Neuronal stem cell (in vitro differentiated cells): ENCODE data around the gene SHC3.
A peak's percentile ranks its signal among the peaks of the same experiment; 100 is the strongest.

Experiments
- DNase-seq: peaks from one replicate; pipeline ENCODE4 v3.0.0-alpha.2; 2013; ENCODE audit warnings: low spot score
- H2AFZ ChIP-seq: one replicate; pipeline ENCODE4 v1.6.1; 2013; ENCODE audit warnings: mild to moderate bottlenecking, low read length, inconsistent platforms
- H2AK5ac ChIP-seq: 2 replicates; pipeline ENCODE4 v1.6.1; 2013; ENCODE audit warnings: low read depth, mild to moderate bottlenecking, inconsistent platforms, low read length, moderate library complexity, mixed read lengths
- H2BK120ac ChIP-seq: 2 replicates; pipeline ENCODE4 v1.6.1; 2013; ENCODE audit warnings: low read depth, mild to moderate bottlenecking, inconsistent platforms, low read length, moderate library complexity, mixed read lengths
- H2BK12ac ChIP-seq: one replicate; pipeline ENCODE4 v1.6.1; 2013; ENCODE audit warnings: low read length, inconsistent platforms
- H2BK15ac ChIP-seq: 2 replicates; pipeline ENCODE4 v1.6.1; 2013; ENCODE audit warnings: mild to moderate bottlenecking, low read length, inconsistent platforms, mixed read lengths
- H2BK5ac ChIP-seq: one replicate; pipeline ENCODE4 v1.6.1; 2013; ENCODE audit warnings: inconsistent platforms, mild to moderate bottlenecking, low read length, moderate library complexity
- H3K14ac ChIP-seq: one replicate; pipeline ENCODE4 v1.6.1; 2013; ENCODE audit warnings: low read length, inconsistent platforms
- H3K18ac ChIP-seq: 2 replicates; pipeline ENCODE4 v1.6.1; 2013; ENCODE audit warnings: low read length, inconsistent platforms
- H3K23ac ChIP-seq: 2 replicates; pipeline ENCODE4 v1.6.1; 2013; ENCODE audit warnings: low read depth, mild to moderate bottlenecking, mixed read lengths, low read length, inconsistent platforms; ENCODE audit not compliant: poor library complexity
- H3K27ac ChIP-seq: replicated peaks from 3 replicates; pipeline ENCODE4 v1.5.1; 2013; ENCODE audit warnings: low read length, inconsistent platforms
- H3K27me3 ChIP-seq, 3 experiments: 2 replicates each; pipeline ENCODE4 v1.6.1; 2013; ENCODE audit warnings: low read length in 3 of 3, mild to moderate bottlenecking in 2 of 3, inconsistent platforms in 1 of 3, low read depth in 1 of 3, mixed read lengths in 1 of 3, moderate library complexity in 1 of 3; ENCODE audit not compliant: control insufficient read depth in 3 of 3, insufficient read depth in 3 of 3
- H3K36me3 ChIP-seq, 2 donors: replicated peaks in 1 of 2; 2 replicates each; pipeline ENCODE4 v1.6.1; 2013; ENCODE audit warnings: low read length in 2 of 2; ENCODE audit not compliant: control insufficient read depth in 2 of 2, insufficient read depth in 2 of 2
- H3K4ac ChIP-seq: 2 replicates; pipeline ENCODE4 v1.6.1; 2013; ENCODE audit warnings: inconsistent platforms, mild to moderate bottlenecking, low read length, moderate library complexity
- H3K4me1 ChIP-seq, 2 donors: 1 replicate in 1 of 2; 2 replicates in 1 of 2; pipeline ENCODE4 v1.6.1; 2013; ENCODE audit warnings: low read length in 2 of 2, low read depth in 1 of 2; ENCODE audit not compliant: control insufficient read depth in 2 of 2, insufficient read depth in 1 of 2
- H3K4me2 ChIP-seq: one replicate; pipeline ENCODE4 v1.6.1; 2013; ENCODE audit warnings: mild to moderate bottlenecking, low read length, inconsistent platforms; ENCODE audit not compliant: insufficient read depth, poor library complexity, severe bottlenecking
- H3K4me3 ChIP-seq, 2 donors: 2 replicates each; pipeline ENCODE4 v1.5.1; 2013; ENCODE audit warnings: low read length in 2 of 2, mild to moderate bottlenecking in 2 of 2, inconsistent platforms in 1 of 2, moderate library complexity in 1 of 2
- H3K79me1 ChIP-seq: one replicate; pipeline ENCODE4 v1.6.1; 2013; ENCODE audit warnings: low read depth, mild to moderate bottlenecking, inconsistent platforms, low read length, moderate library complexity
- H3K9ac ChIP-seq: one replicate; pipeline ENCODE4 v1.6.1; 2013; ENCODE audit warnings: mild to moderate bottlenecking, low read depth, low read length, inconsistent platforms; ENCODE audit not compliant: poor library complexity
- H3K9me3 ChIP-seq, 2 donors: replicated peaks in 1 of 2; 2 replicates each; pipeline versions ENCODE3 to v1.6.1; 2013; ENCODE audit warnings: low read length in 2 of 2, mild to moderate bottlenecking in 2 of 2, inconsistent platforms in 1 of 2, low read depth in 1 of 2, mixed read lengths in 1 of 2, moderate library complexity in 1 of 2; ENCODE audit not compliant: control insufficient read depth in 2 of 2, insufficient read depth in 1 of 2
- H4K8ac ChIP-seq: one replicate; pipeline ENCODE4 v1.6.1; 2013; ENCODE audit warnings: low read depth, mild to moderate bottlenecking, inconsistent platforms, low read length, moderate library complexity
- H4K91ac ChIP-seq: one replicate; pipeline ENCODE4 v1.6.1; 2013; ENCODE audit warnings: low read length, low read depth, mild to moderate bottlenecking, inconsistent platforms; ENCODE audit not compliant: poor library complexity
- WGBS, 2 donors: extraction: QIAGEN DNeasy Blood & Tissue Kit; methylation state at CpG; one replicate each; pipeline ENCODE4 v1.1.7; 2013; ENCODE audit warnings: missing lambda C conversion rate in 2 of 2, mixed read lengths in 1 of 2; ENCODE audit not compliant: insufficient read length in 2 of 2, insufficient replicate concordance in 1 of 2; ENCODE audit errors: extremely low coverage in 2 of 2; 5-methylcytosine and 5-hydroxymethylcytosine counted together

SHC3 gene

GRCh38 chr9:89051421-89052025 lies 127.1 kb downstream of the SHC3 start:
- no peak overlapping the region for H2BK15ac ChIP-seq
- peaks cover 0 to 5% of the 10 kb centered on the region in 2 donors for H3K4me1 ChIP-seq
- no peak overlapping the region for H3K4me2 ChIP-seq
- no peak overlapping the region for H2BK120ac ChIP-seq
- no peaks in the 10 kb centered on the region for H3K79me1 ChIP-seq
- H3K27ac ChIP-seq = no peak overlapping the region
- no peak overlapping the region for H4K8ac ChIP-seq
- no peak overlapping the region for H2BK5ac ChIP-seq
- no peak overlapping the region for H3K4ac ChIP-seq
- no CpG with 5 or more reads among the region's 12 CpGs for WGBS, 2 donors
- no peak overlapping the region for H3K23ac ChIP-seq
- no peak overlapping the region for H3K18ac ChIP-seq
- H3K9ac ChIP-seq = no peak overlapping the region
- H3K4me3 ChIP-seq = no peak overlapping the region
- peaks cover 2 to 82% of the 10 kb centered on the region in 2 donors for H3K36me3 ChIP-seq
- H3K9me3 ChIP-seq = no peaks in the 10 kb centered on the region
- DNase-seq = no peak
- H2BK12ac ChIP-seq = no peak overlapping the region
- no peak overlapping the region for H2AFZ ChIP-seq
- H3K14ac ChIP-seq = peak overlapping the region; percentile 85
- H4K91ac ChIP-seq = no peak overlapping the region
- no peak overlapping the region for H2AK5ac ChIP-seq
- no peaks in the 10 kb centered on the region for H3K27me3 ChIP-seq

- no peak overlapping the region for H3K4me2 ChIP-seq
- H3K18ac ChIP-seq = no peak overlapping the region
- H4K91ac ChIP-seq = no peak overlapping the region
- no peak overlapping the region for H4K8ac ChIP-seq
- H3K23ac ChIP-seq = no peak overlapping the region
- H3K9ac ChIP-seq = no peak overlapping the region
- H2AFZ ChIP-seq = no peak overlapping the region
- H2BK12ac ChIP-seq = no peak overlapping the region
- H2BK5ac ChIP-seq = no peak overlapping the region
- no peak overlapping the region for H3K14ac ChIP-seq
- no peak overlapping the region for H2BK120ac ChIP-seq
- no peak overlapping the region for H3K4me3 ChIP-seq
- H3K4ac ChIP-seq = no peak overlapping the region
- no peaks in the 10 kb centered on the region for H3K27me3 ChIP-seq
- H3K4me1 ChIP-seq = peaks cover 0 to 2% of the 10 kb centered on the region in 2 donors
- H3K36me3 ChIP-seq = peaks cover 5 to 94% of the 10 kb centered on the region in 2 donors
- no peak for DNase-seq
- H3K9me3 ChIP-seq = peaks cover 0 to 1% of the 10 kb centered on the region in 2 donors
- no peak overlapping the region for H3K27ac ChIP-seq
- WGBS, 2 donors = no CpG with 5 or more reads among the region's 8 CpGs
- H3K79me1 ChIP-seq = no peaks in the 10 kb centered on the region
- H2BK15ac ChIP-seq = no peak overlapping the region
- H2AK5ac ChIP-seq = no peak overlapping the region
These were observed 129.0 kb downstream of the SHC3 start for GRCh38 chr9:89049646-89050045.

GRCh38 chr9:89048616-89049015 lies 130.0 kb downstream of the SHC3 start:
- Histone ChIP-seq H2AK5ac (no peak overlapping the region), H3K4me1 (no peaks in the 10 kb centered on the region), H3K14ac (no peak overlapping the region), H2BK120ac (no peak overlapping the region), H3K4me2 (no peak overlapping the region), H3K9ac (no peak overlapping the region), H2AFZ (no peak overlapping the region), H3K27ac (no peak overlapping the region), H3K9me3 (peaks cover 0 to 1% of the 10 kb centered on the region in 2 donors), H3K36me3 (peaks cover 5 to 95% of the 10 kb centered on the region in 2 donors), H4K8ac (no peak overlapping the region), H3K4me3 (no peak overlapping the region), H3K27me3 (no peaks in the 10 kb centered on the region), H4K91ac (no peak overlapping the region), H3K4ac (no peak overlapping the region), H3K18ac (no peak overlapping the region), H2BK15ac (no peak overlapping the region), H2BK5ac (no peak overlapping the region), H3K23ac (no peak overlapping the region), H3K79me1 (no peaks in the 10 kb centered on the region), H2BK12ac (no peak overlapping the region)
- no peak for DNase-seq
- no CpG with 5 or more reads among the region's 11 CpGs for WGBS, 2 donors

DNA sequence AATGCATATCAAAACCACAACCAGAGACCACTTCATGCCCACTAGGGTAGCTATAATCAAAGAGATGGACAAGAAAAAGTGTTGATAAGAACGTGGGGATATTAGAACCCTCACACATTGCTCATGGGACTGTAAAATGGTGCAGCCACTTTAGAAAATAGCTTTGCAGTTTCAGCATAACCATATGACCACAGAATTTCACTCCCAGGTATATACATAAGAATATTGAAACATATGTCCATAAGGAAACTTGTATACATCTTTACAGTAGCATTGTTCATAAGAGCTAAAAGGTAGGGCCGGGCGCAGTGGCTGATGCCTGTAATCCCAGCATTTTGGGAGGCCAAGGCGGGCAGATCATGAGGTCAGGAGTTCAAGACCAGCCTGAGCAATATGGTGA lies 131.0 kb downstream of the SHC3 start:
- H3K9ac ChIP-seq = no peak overlapping the region
- no CpG with 5 or more reads among the region's 4 CpGs for WGBS, 2 donors

More for the DNA sequence above, 131.0 kb downstream of the SHC3 start:
- Histone ChIP-seq H3K4me2 (no peak overlapping the region), H3K36me3 (peaks cover 6 to 93% of the 10 kb centered on the region in 2 donors), H3K9me3 (peaks cover 0 to 1% of the 10 kb centered on the region in 2 donors), H3K27me3 (no peaks in the 10 kb centered on the region), H2AFZ (no peak overlapping the region), H3K4ac (no peak overlapping the region), H3K79me1 (no peaks in the 10 kb centered on the region), H3K4me1 (no peaks in the 10 kb centered on the region), H3K18ac (no peak overlapping the region), H4K8ac (no peak overlapping the region), H2BK15ac (no peak overlapping the region), H2AK5ac (no peak overlapping the region), H2BK5ac (no peak overlapping the region), H3K23ac (no peak overlapping the region), H4K91ac (no peak overlapping the region), H3K4me3 (no peak overlapping the region), H3K27ac (no peak overlapping the region), H2BK12ac (no peak overlapping the region), H2BK120ac (no peak overlapping the region), H3K14ac (no peak overlapping the region)
- no peak for DNase-seq
